ENCODE results near the gene PDGFB. TPM values are rescaled to one million over a fixed set of nuclear protein-coding genes. Genes with fewer than 3 reads are reported as not detected.

Gene PDGFB
- total RNA-seq, 1 experiment from 2014 or later = 78.0 TPM

DNA sequence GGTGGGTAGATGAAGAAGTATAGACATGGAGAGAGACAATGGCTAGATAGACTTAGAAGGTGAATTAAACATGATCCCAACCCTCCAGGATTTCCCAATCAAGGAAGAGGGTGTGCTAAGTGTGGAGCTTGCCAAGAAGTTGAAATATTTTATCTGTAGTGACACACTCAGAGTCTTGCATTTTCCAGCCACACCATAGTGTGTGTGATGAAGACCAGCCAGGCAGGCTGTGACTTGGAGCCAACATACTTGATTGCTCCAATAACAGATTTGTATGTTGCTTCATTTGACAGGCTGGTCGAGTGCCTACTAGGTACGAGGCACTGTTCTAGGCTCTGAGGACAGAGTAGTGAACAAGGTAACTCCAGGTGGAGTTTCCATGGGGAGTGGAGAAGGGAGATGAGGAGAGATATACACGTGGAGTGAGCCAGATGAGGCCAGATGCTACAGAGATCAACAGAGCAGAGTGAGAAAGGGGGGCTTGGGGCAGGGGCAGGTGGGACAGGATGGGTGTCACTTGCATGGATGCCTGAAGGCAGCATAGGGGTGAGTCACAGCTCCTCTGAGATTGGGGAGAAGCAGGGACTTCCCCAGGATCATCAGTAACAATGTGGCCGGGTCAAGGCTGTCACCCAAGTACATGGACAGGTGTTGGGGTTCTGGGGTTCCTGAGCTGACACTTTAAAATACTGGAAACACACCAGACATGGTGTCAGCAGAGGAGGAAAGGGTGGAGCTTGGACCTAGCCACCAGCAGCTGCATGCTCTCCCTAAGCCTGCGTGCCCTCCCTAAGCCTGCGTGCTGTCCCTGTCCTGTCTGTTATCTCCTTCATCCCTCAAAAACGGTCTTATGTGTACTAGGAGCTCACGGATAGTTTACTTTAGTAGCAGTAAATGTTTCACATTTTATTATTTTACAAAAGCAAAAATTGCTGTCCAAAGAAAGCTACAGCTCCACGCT lies 23.6 kb downstream of the PDGFB start:
- BruUV-seq (replicated peaks) = no TSS peak
- no peak for DNase-seq (ENCODE audit: low read depth, low spot score)

DNA sequence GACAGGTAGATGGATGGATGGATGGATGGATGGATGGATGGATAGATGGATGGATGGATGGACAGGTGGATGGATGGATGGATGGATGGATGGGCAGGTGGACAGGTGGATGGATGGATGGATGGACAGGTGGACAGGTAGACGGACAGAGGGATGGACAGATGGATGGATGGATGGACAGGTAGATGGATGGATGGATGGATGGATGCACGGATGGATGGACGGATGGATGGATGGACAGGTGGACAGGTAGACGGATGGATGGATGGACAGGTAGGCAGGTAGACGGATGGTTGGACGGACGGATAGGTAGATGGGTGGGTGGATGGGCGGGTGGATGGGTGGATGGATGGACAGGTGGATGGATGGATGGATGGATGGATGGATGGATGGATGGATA lies 24.3 kb downstream of the PDGFB start:
- TF ChIP-seq POLR2AphosphoS5 (IDR thresholded peaks at IDR 0.05; ENCODE audit: low read depth, low read length) = no peak; the same call in 1 of the 2 replicates
- no peak for TF ChIP-seq SIN3A (IDR thresholded peaks at IDR 0.05; ENCODE audit: borderline replicate concordance, insufficient read depth, low read depth, low read length)
- TF ChIP-seq, protein P1, sequence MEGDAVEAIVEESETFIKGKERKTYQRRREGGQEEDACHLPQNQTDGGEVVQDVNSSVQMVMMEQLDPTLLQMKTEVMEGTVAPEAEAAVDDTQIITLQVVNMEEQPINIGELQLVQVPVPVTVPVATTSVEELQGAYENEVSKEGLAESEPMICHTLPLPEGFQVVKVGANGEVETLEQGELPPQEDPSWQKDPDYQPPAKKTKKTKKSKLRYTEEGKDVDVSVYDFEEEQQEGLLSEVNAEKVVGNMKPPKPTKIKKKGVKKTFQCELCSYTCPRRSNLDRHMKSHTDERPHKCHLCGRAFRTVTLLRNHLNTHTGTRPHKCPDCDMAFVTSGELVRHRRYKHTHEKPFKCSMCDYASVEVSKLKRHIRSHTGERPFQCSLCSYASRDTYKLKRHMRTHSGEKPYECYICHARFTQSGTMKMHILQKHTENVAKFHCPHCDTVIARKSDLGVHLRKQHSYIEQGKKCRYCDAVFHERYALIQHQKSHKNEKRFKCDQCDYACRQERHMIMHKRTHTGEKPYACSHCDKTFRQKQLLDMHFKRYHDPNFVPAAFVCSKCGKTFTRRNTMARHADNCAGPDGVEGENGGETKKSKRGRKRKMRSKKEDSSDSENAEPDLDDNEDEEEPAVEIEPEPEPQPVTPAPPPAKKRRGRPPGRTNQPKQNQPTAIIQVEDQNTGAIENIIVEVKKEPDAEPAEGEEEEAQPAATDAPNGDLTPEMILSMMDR (IDR thresholded peaks at IDR 0.05) = no peak
- TF ChIP-seq TCF7L2 (IDR thresholded peaks at IDR 0.05; ENCODE audit: low read depth, low read length) = no peak
- TF ChIP-seq, protein P2, sequence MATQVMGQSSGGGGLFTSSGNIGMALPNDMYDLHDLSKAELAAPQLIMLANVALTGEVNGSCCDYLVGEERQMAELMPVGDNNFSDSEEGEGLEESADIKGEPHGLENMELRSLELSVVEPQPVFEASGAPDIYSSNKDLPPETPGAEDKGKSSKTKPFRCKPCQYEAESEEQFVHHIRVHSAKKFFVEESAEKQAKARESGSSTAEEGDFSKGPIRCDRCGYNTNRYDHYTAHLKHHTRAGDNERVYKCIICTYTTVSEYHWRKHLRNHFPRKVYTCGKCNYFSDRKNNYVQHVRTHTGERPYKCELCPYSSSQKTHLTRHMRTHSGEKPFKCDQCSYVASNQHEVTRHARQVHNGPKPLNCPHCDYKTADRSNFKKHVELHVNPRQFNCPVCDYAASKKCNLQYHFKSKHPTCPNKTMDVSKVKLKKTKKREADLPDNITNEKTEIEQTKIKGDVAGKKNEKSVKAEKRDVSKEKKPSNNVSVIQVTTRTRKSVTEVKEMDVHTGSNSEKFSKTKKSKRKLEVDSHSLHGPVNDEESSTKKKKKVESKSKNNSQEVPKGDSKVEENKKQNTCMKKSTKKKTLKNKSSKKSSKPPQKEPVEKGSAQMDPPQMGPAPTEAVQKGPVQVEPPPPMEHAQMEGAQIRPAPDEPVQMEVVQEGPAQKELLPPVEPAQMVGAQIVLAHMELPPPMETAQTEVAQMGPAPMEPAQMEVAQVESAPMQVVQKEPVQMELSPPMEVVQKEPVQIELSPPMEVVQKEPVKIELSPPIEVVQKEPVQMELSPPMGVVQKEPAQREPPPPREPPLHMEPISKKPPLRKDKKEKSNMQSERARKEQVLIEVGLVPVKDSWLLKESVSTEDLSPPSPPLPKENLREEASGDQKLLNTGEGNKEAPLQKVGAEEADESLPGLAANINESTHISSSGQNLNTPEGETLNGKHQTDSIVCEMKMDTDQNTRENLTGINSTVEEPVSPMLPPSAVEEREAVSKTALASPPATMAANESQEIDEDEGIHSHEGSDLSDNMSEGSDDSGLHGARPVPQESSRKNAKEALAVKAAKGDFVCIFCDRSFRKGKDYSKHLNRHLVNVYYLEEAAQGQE (IDR thresholded peaks at IDR 0.05; ENCODE audit: insufficient read depth in 1 of 2, low read depth in 2 of 2, low read length in 1 of 2) = no peak
- no peaks in the 10 kb centered on the region for H3K36me3 ChIP-seq (ENCODE audit: control insufficient read depth, insufficient read depth, low read length)
- H3K9me3 ChIP-seq (ENCODE audit: control insufficient read depth, insufficient read depth, low read depth, low read length) = no peaks in the 10 kb centered on the region
- H3K4me1 ChIP-seq (ENCODE audit: control insufficient read depth, insufficient read depth, low read length) = peaks cover 3% of the 10 kb centered on the region
- intact Hi-C loops (cut with micrococcal nuclease; ENCODE audit: unreplicated experiment) = no loop called here
- no peak overlapping the region for H3K4me3 ChIP-seq (ENCODE audit: low read depth in 2 of 2, low read length in 2 of 2)
- ChIA-PET CTCF (no interaction called here), POLR2A (no interaction called here)
- no TSS peak for BruUV-seq (replicated peaks)
- no peak overlapping the region for H3K27ac ChIP-seq (ENCODE audit: low read length)
- DNase-seq (ENCODE audit: low read depth, low spot score) (no peak), ATAC-seq (no peak)
- in situ Hi-C loops (cut with HindIII; ENCODE audit: low pct_unique_long_range_greater_than_20kb, low sequenced_read_pairs) = no loop called here
- no peaks in the 10 kb centered on the region for H3K27me3 ChIP-seq (ENCODE audit: control insufficient read depth, insufficient read depth, low read length)

More for the DNA sequence above, 23.6 kb downstream of the PDGFB start:
- peak; percentile 37 for ATAC-seq
- Histone ChIP-seq H3K9me3 (ENCODE audit: control insufficient read depth, insufficient read depth, low read depth, low read length) (no peaks in the 10 kb centered on the region), H3K27me3 (ENCODE audit: control insufficient read depth, insufficient read depth, low read length) (no peaks in the 10 kb centered on the region), H3K36me3 (ENCODE audit: control insufficient read depth, insufficient read depth, low read length) (no peaks in the 10 kb centered on the region), H3K27ac (ENCODE audit: low read length) (no peak overlapping the region), H3K4me1 (ENCODE audit: control insufficient read depth, insufficient read depth, low read length) (no peaks in the 10 kb centered on the region; the same call in 1 of the 2 replicates), H3K4me3 (ENCODE audit: low read depth in 2 of 2, low read length in 2 of 2) (no peak overlapping the region)
- in situ Hi-C loops (cut with HindIII; ENCODE audit: low pct_unique_long_range_greater_than_20kb, low sequenced_read_pairs) = no loop called here
- TF ChIP-seq, protein P2 (IDR thresholded peaks at IDR 0.05; ENCODE audit: insufficient read depth in 1 of 2, low read depth in 2 of 2, low read length in 1 of 2) = no peak
- TF ChIP-seq POLR2AphosphoS5 (IDR thresholded peaks at IDR 0.05; ENCODE audit: low read depth, low read length) = 0 out of 2 replicates have a peak, but pooled peaks have one; percentile 10
- intact Hi-C loops (cut with micrococcal nuclease; ENCODE audit: unreplicated experiment) = no loop called here
- CTCF ChIA-PET = interaction anchor here (0.8 kb wide), 1 partner anchor 85 kb away, joined by 7 read pairs; no protein-coding TSS in a partner anchor
- POLR2A ChIA-PET = no interaction called here
